GM18517 (cell line): ENCODE data around the gene RBM4B.

Experiments
- ATAC-seq: cut with Tn5 transposase; IDR thresholded peaks from one replicate; pipeline ENCODE4 v1.9.1; 2021; ENCODE audit warnings: mild to moderate bottlenecking, moderate library complexity; ENCODE audit not compliant: unreplicated experiment

RBM4B gene

GRCh38 chr11:66617155-66617834 is 60.4 kb downstream of the RBM4B start:
- ATAC-seq: no peak

- ATAC-seq: peak; percentile 83
These were observed 61.1 kb downstream of the RBM4B start, which contains the start of gene RBM14 for GRCh38 chr11:66616379-66617154. TSS of gene RBM14 (plus strand) at chr11:66616630. CDS start at chr11:66616721, 91 bp downstream.
